ENCODE results near the gene CAPN15. TPM values are rescaled to one million over a fixed set of nuclear protein-coding genes. Genes with fewer than 3 reads are reported as not detected.

The CAPN15 gene
- total RNA-seq, 2 donors from 2014 or later = 61.1 to 117 TPM

DNA sequence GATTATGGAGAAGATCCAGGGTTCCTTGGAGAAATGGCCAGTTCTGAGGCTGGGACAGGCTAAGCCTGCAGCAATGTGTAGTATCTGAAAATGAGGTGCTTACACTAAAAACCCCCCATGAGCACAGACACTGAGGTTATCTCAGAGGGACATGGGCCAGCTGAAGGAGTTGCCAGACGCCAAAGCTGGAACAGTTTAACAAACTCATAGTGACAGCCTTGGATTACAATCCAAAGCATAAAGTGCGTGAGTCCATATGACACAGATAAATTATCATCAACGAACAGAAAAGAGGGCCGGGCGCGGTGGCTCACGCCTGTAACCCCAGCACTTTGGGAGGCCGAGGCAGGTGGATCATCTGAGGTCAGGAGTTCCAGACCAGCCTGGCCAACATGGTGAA, 11.2 kb upstream of the CAPN15 start:
- no peak for ATAC-seq (replicated peaks)
- H3K27me3 Mint-ChIP-seq = no peaks in the 10 kb centered on the region
- no peak overlapping the region for H3K4me3 Mint-ChIP-seq
- no peak overlapping the region for H3K27ac Mint-ChIP-seq
- H3K9me3 Mint-ChIP-seq = no peaks in the 10 kb centered on the region
- no peaks in the 10 kb centered on the region for H3K4me1 Mint-ChIP-seq
- no peaks in the 10 kb centered on the region for H3K36me3 Mint-ChIP-seq (ENCODE audit: low read depth)

DNA sequence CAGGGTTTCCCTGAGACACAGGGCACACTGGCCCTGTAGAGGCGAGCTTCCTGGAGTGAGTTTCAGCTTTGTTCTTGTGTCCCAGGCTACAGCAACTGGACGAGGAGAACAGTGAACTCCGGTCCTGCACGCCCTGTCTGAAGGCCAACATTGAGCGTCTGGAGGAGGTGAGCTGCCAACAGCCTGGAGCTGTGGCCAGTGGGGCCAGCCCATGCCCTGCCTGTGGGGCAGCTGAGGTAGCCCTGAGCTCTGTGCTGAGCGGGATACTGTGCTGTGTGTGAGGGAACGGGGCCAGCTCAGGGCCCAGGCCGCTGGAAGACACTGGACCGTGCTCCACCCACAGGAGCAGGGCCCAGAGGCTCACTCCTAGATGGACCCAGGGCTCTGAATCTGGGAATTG, 8.7 kb upstream of the CAPN15 start:
- no peak for ATAC-seq (replicated peaks)
- H3K4me3 Mint-ChIP-seq = no peak overlapping the region
- H3K9me3 Mint-ChIP-seq = no peaks in the 10 kb centered on the region
- no peak overlapping the region for H3K27ac Mint-ChIP-seq
- no peaks in the 10 kb centered on the region for H3K4me1 Mint-ChIP-seq
- H3K36me3 Mint-ChIP-seq (ENCODE audit: low read depth) = no peaks in the 10 kb centered on the region
- no peaks in the 10 kb centered on the region for H3K27me3 Mint-ChIP-seq

DNA sequence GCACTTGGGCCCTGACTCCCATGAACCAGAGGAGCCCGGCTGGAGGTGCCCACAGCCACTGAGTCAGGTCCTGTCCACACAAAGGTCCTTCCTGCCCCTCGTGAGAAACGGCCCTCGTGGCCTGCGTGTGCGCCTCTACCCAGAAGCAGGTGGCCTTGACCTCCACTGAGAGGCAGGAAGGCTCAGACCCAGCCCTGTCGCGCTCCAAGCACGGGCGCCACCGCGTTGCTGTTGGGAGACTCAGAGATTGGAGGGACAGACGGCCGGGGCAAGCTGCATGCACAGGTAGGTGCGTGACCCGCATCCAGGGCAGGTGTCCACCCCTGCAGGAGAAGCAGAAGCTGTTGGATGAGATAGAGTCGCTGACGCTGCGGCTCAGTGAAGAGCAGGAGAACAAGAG, 8.1 kb upstream of the CAPN15 start:
- Mint-ChIP-seq H3K27me3 (no peaks in the 10 kb centered on the region), H3K4me3 (no peak overlapping the region), H3K36me3 (ENCODE audit: low read depth) (no peaks in the 10 kb centered on the region), H3K27ac (no peak overlapping the region), H3K4me1 (no peaks in the 10 kb centered on the region), H3K9me3 (no peaks in the 10 kb centered on the region)
- no peak for ATAC-seq (replicated peaks)

DNA sequence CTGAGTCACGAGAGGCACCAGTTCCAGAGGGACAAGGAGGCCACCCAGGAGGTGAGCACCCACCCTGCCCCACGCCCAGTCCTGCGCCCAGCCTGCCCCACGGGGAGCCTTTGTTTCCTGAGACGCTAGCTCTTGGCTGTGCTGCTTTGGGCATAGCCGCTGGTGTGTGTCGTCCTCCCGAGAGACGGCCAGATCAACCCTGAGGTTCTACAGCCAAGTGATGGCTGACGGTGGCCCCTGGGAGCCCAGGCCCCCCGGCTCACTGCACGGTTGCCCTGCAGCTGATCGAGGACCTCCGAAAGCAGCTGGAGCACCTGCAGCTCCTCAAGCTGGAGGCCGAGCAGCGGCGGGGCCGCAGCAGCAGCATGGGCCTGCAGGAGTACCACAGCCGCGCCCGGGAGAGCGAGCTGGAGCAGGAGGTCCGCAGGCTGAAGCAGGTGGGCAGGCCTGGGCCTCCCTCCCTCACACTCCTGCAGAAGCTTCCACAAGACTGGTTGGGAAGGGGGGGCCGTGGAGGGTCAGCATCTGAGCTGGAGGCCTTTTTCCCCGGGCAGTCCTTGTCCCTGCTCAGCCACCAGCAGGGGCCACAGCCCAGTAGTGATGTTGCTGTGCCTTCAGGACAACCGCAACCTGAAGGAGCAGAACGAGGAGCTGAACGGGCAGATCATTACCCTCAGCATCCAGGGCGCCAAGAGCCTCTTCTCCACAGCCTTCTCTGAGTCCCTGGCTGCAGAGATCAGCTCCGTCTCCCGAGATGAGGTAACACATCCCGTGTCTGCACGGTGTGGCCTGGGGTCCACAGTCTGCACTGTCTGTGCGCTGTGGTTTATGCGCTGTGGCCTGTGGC, 7.4 kb upstream of the CAPN15 start:
- no peak for ATAC-seq (replicated peaks)
- H3K27ac Mint-ChIP-seq = no peak overlapping the region

DNA sequence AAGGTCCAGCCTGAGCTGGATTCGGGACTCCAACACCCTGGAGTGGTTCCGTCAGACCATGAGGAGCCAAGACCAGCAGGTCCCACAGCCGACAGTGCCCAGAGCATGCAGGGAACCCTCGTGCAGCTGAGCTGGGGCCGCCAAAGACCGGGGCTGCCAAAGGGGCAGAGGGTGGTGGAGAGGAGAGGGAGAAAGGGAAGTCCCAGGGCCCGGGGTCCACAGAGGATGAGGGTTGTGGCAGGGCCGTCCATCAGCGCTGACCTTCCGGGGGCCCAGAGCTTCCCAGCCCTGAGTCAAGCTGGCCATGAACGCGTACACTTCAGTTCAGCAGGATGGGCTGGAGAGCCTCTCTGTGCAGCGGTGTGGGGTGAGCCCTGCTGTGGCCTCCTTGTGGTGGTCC, 6.7 kb upstream of the CAPN15 start:
- H3K27ac Mint-ChIP-seq = no peak overlapping the region
- no peaks in the 10 kb centered on the region for H3K9me3 Mint-ChIP-seq
- ATAC-seq (replicated peaks) = no peak
- H3K27me3 Mint-ChIP-seq = no peaks in the 10 kb centered on the region
- no peak overlapping the region for H3K4me3 Mint-ChIP-seq
- peaks cover 7% of the 10 kb centered on the region for H3K4me1 Mint-ChIP-seq
- H3K36me3 Mint-ChIP-seq (ENCODE audit: low read depth) = peaks cover 8% of the 10 kb centered on the region

More for the DNA sequence above, 7.4 kb upstream of the CAPN15 start:
- Mint-ChIP-seq H3K36me3 (ENCODE audit: low read depth) (no peaks in the 10 kb centered on the region), H3K27me3 (no peaks in the 10 kb centered on the region), H3K9me3 (no peaks in the 10 kb centered on the region), H3K4me1 (no peaks in the 10 kb centered on the region), H3K4me3 (no peak overlapping the region)

DNA sequence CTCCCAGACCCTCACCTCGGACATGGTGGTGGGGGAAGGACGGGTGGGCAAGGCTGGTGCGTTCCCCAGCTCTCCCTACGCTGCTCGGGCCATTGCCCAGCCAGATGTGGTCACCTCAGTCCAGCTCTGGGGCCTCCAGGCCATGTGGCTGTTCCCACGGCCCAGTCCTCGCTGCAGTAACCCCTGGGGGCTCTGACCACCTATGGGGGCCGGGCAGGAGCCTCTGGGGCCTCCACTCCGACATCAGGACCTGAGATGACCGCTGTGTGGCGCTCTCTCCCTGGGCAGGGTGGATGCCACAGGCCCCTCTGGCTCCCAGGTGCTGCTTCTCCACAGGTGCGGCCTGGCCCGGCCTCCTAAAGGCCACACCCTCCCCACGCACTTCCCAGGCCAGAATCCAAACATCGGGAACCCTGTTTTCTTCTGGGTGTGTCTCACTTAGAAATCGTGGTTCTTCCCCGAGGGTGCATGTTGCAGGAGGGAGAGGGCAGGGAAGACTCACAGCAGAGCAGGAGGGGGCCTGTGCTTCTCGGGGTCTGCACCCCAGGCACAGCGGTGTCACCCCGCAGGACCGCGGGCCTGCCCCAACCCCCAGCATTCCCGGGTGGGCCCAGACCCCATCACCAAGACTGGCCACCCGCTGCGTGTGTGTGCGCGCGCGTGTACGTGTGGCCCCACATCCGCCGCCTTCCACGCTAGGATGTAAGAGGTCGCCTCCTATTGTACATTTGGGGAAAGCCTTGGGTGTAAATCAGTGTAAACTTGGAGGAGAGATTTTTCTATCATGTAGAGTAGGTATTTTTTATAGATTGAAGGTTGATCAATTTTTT, 5.9 kb upstream of the CAPN15 start:
- ATAC-seq (replicated peaks) = no peak
- H3K9me3 Mint-ChIP-seq = no peaks in the 10 kb centered on the region
- peaks cover 8% of the 10 kb centered on the region for H3K4me1 Mint-ChIP-seq
- H3K27ac Mint-ChIP-seq = no peak overlapping the region
- no peak overlapping the region for H3K4me3 Mint-ChIP-seq
- H3K36me3 Mint-ChIP-seq (ENCODE audit: low read depth) = peaks cover 8% of the 10 kb centered on the region
- H3K27me3 Mint-ChIP-seq = no peaks in the 10 kb centered on the region

DNA sequence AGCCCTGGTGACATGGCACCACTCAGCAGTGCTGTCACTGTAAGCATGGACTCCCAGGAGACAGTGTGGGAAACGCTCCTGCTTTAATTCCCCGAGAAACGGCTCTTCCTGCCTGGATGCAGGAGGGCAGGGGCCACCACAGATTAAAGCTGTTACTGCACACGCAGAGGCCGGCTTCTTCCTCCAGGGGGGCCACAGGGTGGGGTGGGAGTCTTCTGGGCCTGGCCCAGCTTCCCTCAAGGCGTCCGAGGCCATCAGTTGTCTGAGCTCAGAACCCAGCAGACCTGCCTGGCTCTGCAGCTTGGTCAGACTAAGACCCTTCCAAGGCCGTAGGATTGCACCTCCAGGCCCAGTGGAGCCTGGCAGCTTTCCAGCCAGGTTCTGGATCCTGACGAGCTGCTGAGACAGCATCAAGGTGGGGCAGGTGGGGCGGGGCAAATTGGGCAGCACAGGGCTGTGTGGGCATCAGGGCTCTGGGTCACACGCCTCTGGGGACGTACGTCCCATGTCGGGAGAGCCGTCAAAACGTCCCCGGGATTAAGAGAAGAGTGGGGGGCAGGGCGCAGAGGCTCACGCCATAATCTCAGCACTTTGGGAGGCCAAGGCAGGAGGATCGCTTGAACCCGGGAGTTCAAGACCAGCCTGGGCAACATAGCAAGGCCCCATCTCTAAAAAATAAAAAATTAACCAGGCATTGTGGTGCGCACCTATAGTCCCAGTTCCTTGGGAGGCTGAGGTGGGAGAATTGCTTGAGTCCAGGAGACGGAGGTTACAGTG, 5.0 kb upstream of the CAPN15 start:
- Mint-ChIP-seq H3K27ac (no peak overlapping the region), H3K9me3 (no peaks in the 10 kb centered on the region), H3K4me3 (no peak overlapping the region), H3K36me3 (ENCODE audit: low read depth) (peaks cover 8% of the 10 kb centered on the region), H3K4me1 (peaks cover 8% of the 10 kb centered on the region), H3K27me3 (no peaks in the 10 kb centered on the region)
- no peak for ATAC-seq (replicated peaks)

DNA sequence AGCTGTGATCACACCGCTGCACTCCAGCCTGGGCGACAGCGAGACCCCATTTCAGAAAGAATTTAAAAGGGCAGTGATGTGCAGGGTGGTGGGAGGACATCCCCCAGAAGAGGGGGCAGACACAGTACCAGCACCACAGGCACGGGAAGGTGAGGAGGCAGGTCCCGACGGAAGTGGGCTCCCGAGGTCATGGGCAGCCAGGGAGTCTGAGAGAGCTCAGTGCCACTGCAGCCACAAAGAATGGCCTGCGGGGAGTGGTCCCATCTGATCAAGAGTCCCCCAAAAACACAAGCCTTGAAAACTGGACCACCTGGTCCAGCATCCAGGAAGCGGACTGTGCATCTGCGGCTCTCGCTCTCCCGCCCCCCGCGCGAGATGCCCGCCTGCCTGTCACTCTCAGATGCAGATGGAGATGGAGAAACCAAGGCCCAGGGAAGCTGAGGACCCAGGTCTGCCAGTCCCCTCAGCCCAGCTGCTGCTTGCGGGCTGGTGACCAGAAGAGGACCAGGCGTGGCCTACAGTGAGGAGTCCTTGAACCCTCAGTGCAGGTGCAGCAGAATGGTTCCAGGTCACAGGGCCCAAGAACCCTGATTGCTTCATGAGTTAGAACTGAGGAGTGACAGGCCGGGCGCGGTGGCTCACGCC, 4.3 kb upstream of the CAPN15 start:
- H3K4me1 Mint-ChIP-seq = peaks cover 8% of the 10 kb centered on the region
- peaks cover 8% of the 10 kb centered on the region for H3K36me3 Mint-ChIP-seq (ENCODE audit: low read depth)
- peak overlapping the region; percentile 15 for H3K4me3 Mint-ChIP-seq
- ATAC-seq (replicated peaks) = no peak
- H3K27me3 Mint-ChIP-seq = no peaks in the 10 kb centered on the region
- H3K27ac Mint-ChIP-seq = no peak overlapping the region
- H3K9me3 Mint-ChIP-seq = no peaks in the 10 kb centered on the region

DNA sequence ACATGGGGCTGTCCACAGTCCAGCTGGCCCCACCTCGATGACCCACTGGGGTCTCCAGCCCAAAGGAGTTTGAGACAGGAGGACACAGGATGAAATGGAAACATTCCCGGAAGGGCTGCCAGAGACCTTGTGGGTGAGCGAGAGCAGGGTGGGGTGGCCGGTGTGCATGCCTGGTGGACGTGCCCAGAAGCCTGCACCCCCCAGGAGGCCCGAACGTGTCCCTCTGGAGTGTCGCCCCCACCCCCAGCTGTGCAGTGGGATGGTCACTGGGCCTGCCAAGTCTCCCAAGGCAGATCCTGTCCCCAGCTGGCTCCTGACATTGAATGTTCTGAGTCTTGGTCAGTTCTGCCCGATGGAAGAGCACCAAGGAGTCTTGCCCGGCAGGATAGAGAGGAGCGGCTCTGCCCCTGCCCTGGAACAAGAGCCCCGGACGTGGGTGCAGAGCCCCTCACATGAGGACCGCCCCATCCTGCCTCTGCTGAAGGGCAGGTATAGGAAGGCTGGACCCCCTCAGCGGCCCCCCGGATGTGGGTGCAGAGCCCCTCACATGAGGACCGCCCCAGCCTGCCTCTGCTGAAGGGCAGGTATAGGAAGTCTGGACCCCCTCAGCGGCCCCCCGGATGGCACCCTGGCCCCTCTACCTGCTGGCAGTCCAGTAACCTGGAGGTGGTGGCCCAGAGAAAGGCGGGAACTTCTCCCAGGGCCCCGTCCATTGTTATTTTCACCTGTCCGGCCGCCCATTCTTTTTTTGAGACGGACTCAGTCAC, 3.1 kb upstream of the CAPN15 start:
- H3K36me3 Mint-ChIP-seq (ENCODE audit: low read depth) = peaks cover 20% of the 10 kb centered on the region
- H3K27me3 Mint-ChIP-seq = no peaks in the 10 kb centered on the region
- no peaks in the 10 kb centered on the region for H3K9me3 Mint-ChIP-seq
- no peak for ATAC-seq (replicated peaks)
- peak overlapping the region; percentile 33 for H3K27ac Mint-ChIP-seq
- peak overlapping the region; percentile 90 for H3K4me3 Mint-ChIP-seq
- peaks cover 8% of the 10 kb centered on the region for H3K4me1 Mint-ChIP-seq

DNA sequence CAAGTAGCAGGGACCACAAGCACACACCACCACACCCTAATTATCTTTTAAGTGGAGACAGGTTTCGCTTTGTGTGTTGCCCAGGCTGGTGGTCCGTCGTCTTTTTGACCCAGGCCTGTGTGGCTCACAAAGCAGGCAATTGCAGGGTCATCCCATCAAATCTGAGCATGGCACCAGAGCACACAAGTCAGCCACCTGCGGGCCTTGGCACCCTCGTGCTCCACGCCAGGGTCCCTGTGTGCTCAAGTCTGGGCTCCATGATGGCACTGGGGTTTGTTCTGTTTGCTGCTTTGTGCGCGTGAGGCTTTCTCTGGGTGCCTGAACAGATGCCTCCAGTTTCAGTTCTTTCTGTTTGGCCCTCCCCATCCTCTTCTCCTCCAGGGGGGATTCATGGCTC, 2.4 kb upstream of the CAPN15 start:
- Mint-ChIP-seq H3K4me3 (peak overlapping the region; percentile 90), H3K4me1 (peaks cover 8% of the 10 kb centered on the region), H3K27ac (peak overlapping the region; percentile 98), H3K9me3 (no peaks in the 10 kb centered on the region), H3K27me3 (no peaks in the 10 kb centered on the region), H3K36me3 (ENCODE audit: low read depth) (peaks cover 27% of the 10 kb centered on the region)
- ATAC-seq (replicated peaks) = no peak

DNA sequence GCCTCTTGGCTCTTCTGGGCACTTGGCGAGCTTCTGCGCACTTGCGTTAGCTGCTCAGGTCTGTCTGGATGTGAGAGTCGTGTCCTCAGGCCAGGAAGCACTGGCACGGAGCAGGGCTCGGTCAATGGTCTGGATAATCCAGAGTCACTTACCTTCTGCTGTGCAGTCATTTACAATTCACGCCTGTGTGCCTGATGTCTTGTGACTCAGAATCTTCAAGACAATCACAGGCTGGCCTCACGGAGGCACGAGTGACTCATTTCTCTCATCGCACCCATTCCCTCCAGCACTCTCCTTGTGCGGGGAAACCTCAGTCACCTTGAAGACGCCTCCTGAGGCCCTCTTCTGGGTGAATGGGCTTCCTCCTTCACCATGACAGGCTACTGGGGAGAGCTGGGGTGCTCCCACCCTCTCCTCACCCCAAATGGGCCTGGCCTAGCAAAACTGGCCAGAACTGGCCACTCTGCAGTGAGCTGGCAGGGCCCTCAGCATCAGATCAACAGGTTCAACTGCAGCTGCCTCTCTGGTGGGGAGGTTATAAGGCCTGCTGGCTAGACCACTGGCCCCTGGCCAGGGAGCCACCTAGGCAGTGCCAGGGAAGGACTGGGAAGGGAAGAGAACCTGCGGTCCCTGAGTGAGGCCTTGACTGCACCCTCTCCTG, 1.9 kb upstream of the CAPN15 start:
- peak; percentile 67 for ATAC-seq (replicated peaks)
- peaks cover 8% of the 10 kb centered on the region for H3K4me1 Mint-ChIP-seq
- H3K27me3 Mint-ChIP-seq = no peaks in the 10 kb centered on the region
- H3K4me3 Mint-ChIP-seq = peak overlapping the region; percentile 90
- peaks cover 32% of the 10 kb centered on the region for H3K36me3 Mint-ChIP-seq (ENCODE audit: low read depth)
- H3K9me3 Mint-ChIP-seq = no peaks in the 10 kb centered on the region
- peak overlapping the region; percentile 98 for H3K27ac Mint-ChIP-seq

DNA sequence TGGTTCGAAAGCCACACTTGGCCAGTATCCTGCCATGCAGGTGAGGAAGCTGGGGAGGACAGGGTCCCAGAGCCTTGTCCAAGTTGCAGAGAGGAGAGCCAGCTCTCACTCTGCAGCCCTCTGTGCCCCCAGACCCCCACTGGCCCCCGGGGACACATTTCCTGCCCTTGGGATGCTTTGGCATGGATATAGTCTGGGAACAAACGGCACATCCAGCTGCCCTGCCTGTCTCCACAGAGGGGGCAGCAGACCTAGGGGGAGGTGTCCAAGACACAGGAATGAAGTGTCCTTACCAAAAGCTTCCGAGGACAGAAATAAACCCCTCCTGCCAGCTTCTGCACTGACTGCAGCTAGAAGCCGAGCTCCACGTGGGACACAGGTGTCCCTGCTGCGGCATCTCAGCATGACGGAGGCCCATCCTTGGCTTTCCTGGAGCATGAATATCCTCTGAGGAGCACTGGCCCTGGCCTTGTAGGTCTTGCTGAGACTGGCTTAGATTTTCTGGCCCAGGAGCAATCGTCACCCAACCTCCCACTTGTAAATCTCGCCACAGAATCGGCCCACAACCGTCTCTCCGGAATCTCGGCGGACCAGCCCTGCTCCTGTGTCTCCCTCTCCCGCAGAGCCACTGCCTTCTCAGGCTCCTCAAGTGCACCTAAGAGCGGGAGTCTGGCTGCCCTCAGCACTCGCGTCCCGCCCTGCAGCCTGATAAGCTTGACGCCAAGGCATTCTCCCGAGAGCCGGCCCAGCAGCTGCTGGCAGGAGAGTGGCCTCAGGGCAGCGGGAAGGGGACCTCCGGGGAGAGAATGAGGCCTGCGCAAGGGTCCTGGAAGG, 1.1 kb upstream of the CAPN15 start:
- H3K4me1 Mint-ChIP-seq = peaks cover 8% of the 10 kb centered on the region

More for the DNA sequence above, 1.1 kb upstream of the CAPN15 start:
- peak overlapping the region; percentile 98 for H3K27ac Mint-ChIP-seq
- H3K27me3 Mint-ChIP-seq = no peaks in the 10 kb centered on the region
- peaks cover 32% of the 10 kb centered on the region for H3K36me3 Mint-ChIP-seq (ENCODE audit: low read depth)
- peak overlapping the region; percentile 90 for H3K4me3 Mint-ChIP-seq
- ATAC-seq (replicated peaks) = no peak
- no peaks in the 10 kb centered on the region for H3K9me3 Mint-ChIP-seq
